ENCODE results near the gene TMEM267.
"Not testable (repeated sequence)": the region's sequence is repeated elsewhere in the genome, so short reads cannot be mapped to it uniquely, and the experiment has no call there.

The TMEM267 gene

DNA sequence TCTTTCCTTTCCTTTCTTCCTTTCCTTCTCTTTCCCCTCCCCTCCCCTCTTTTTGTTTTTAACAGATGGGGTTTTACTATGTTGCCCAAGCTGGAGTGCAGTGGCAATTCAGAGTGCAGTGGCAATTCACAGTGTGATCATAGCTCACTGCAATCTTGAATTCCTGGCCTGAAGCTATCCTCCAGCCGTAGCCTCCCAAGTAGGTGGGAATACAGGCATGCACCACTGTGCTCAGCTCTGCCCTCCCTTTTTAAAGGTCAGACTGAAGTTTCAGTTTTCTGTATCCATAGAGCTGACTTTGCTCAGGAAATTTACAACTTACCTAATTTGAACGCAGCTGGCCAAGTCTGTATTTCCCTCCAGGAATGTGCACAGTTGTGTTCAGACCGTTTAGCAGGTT is 72.2 kb downstream of the TMEM267 start:
- DNase-seq (ENCODE audit: low read depth in 1 of 2, low spot score in 1 of 2) = no peak

DNA sequence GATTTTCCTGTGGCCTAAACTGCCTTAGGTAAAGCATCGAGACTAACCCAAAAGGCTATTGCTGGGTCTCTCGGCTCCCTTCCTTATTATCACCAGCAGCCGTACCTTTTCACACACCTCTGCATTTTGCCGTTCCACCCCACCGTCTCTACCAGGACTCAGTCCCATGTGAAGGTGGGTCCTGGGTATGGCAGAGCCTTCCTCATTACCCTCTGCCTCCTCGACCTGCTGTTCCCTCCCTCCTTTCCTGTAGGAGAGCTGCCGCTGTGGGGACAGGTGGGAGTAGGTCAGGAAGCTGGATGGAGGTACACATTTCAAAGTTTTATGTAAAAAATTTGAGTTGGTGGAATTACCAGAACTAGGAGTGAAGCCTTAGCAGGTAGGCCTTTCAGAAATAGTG is 73.3 kb downstream of the TMEM267 start:
- DNase-seq (ENCODE audit: low read depth in 1 of 2, low spot score in 1 of 2) = no peak

DNA sequence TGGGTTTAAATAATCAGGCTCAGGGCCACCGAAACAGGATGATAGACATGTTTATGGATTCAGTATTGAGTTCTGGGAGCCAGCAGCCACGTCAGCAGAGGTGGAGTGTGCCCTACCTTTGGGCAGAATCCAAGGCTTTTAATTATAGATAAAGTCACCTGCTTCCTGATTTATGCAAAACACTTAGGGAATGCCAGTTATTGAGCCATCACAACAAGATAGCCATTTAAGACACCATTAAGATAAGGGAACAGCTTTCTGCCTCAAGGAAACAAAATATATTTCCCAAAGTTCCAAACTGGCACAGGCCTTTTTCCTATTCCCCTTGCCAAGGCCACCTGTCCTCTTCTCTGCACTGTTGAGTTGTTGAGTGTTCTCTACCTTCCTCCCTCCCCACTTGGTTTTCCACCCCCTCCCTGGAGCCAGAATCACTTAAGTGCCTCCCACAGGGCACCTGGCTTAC is 73.8 kb downstream of the TMEM267 start:
- no peak for DNase-seq (ENCODE audit: low read depth in 1 of 2, low spot score in 1 of 2)

DNA sequence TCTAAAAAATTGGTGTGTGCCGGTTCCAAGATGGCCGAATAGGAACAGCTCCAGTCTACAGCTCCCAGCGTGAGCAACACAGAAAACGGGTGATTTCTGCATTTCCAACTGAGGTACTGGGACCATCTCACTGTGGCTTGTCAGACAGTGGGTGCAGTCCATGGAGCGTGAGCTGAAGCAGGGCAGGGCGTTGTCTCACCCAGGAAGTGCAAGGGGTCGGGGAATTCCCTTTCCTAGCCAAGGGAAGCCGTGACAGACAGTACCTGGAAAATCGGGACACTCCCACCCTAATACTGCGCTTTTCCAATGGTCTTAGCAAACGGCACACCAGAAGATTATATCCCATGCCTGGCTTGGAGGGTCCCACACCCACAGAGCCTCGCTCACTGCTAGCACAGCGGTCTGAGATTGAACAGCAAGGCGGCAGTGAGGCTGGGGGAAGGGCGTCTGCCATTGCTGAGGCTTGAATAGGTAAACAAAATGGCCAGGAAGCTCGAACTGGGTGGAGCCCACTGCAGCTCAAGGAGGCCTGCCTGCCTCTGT is 81.1 kb downstream of the TMEM267 start:
- not testable (repeated sequence) for DNase-seq (ENCODE audit: low read depth in 1 of 2, low spot score in 1 of 2)

DNA sequence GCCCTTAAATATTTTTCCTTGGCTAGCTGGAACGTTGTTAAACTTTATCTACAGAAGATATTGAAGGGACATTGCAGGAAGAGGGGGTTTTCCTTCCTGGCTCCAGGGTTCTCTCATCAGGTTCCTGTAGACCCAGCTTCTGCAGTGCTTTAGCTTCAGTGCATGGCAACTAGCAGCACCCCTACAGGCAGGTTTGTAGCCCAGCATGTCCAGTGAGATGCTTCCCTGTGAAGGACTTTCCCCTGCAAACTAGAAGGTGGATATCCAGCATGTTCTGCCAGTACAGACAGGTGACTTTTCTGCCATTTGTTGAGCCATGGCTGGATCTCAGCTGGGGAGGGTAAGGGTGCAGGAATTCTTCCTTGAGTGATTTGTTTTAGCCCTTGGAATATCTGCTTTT is 81.8 kb downstream of the TMEM267 start:
- DNase-seq (ENCODE audit: low read depth in 1 of 2, low spot score in 1 of 2) = no peak

DNA sequence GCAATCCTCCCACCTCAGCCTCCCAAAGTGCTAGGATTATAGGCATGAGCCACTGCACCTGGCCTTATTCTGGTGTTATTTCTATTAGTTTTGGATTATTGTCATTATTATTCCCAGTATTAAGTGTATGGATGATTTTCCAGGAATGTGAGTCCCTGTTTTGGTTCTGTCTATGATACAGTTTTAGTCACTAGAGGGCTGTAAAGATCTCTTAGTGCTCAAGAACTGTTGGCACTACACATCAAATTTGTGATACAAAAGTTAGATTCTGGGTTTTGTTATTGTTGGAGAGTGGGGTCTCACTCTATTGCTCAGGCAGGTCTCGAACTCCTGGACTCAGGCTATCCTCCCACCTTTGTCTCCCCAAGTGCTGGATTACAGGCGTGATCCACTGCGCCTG is 83.6 kb downstream of the TMEM267 start:
- no peak for DNase-seq (ENCODE audit: low read depth in 1 of 2, low spot score in 1 of 2)

DNA sequence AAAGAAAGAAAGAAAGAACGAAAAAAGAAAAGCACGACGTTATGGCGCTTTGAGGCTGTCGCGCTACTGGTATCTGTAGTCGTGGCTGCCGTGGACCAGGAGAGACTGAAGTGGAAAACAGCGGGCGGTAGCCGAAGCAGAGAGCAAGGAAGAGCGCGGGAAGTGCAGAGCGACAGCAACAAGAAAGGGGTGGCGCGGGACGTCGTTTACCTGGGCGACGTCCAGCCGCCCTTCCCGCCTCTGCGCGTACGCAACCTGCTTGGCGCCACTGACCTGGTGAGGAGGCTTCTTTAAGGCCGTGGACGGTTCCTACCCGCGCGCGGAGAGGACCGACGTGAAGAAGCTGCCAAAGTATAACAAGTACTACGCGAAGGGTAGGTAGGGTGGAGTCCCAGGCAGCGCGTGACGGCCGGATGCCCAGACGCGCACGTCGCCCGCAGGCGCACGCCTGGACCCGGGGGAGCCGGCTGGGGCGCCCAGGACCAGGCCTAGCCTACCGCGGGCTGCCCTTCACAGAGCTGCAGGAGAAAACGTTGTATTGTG is 86.8 kb downstream of the TMEM267 start:
- DNase-seq (ENCODE audit: low read depth in 1 of 2, low spot score in 1 of 2) = peak; percentile 31 to 36

Data from activated CD4-positive, alpha-beta T cell treated with anti-CD3 and anti-CD28 coated beads, Interleukin-2, amount 50 U/mL, for 24 hours (primary cell).